ENCODE measurements around the gene TTLL3.

GRCh38 chr3:9863058-9863772 is 53.2 kb downstream of the TTLL3 start:
- TF ChIP-seq POLR2A (IDR thresholded peaks at IDR 0.05; ENCODE audit: low read depth, low read length): no peak
- TF ChIP-seq, protein P1, sequence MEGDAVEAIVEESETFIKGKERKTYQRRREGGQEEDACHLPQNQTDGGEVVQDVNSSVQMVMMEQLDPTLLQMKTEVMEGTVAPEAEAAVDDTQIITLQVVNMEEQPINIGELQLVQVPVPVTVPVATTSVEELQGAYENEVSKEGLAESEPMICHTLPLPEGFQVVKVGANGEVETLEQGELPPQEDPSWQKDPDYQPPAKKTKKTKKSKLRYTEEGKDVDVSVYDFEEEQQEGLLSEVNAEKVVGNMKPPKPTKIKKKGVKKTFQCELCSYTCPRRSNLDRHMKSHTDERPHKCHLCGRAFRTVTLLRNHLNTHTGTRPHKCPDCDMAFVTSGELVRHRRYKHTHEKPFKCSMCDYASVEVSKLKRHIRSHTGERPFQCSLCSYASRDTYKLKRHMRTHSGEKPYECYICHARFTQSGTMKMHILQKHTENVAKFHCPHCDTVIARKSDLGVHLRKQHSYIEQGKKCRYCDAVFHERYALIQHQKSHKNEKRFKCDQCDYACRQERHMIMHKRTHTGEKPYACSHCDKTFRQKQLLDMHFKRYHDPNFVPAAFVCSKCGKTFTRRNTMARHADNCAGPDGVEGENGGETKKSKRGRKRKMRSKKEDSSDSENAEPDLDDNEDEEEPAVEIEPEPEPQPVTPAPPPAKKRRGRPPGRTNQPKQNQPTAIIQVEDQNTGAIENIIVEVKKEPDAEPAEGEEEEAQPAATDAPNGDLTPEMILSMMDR (IDR thresholded peaks at IDR 0.05; ENCODE audit: extremely low read depth in 1 of 2, insufficient read depth in 1 of 2, low read depth in 1 of 2, low read length in 2 of 2): no peak

Data from endothelial cell of umbilical vein (primary cell).